Uterus (tissue), 4 donors: Measurements from ENCODE around the gene CAMK2B. TPM values are rescaled to one million over a fixed set of nuclear protein-coding genes. Genes with fewer than 3 reads are reported as not detected.

Source experiments
- DNase-seq, 2 donors: peaks; one replicate each; pipeline ENCODE4 v3.0.0-alpha.2; 2019 to 2020
- H3K27ac ChIP-seq, 2 donors: fragments of 200-600 bp; sonication (generic); 1 replicate in 1 of 2; 2 replicates in 1 of 2; pipeline ENCODE4 v1.5.1; 2016 to 2018
- H3K27me3 ChIP-seq, 2 donors: fragments of 200-600 bp; sonication (generic); one replicate each; pipeline ENCODE4 v1.5.1; 2018 to 2019; ENCODE audit warnings: control low read depth in 1 of 2
- H3K36me3 ChIP-seq, 2 donors: fragments of 200-600 bp; sonication (generic); one replicate each; pipeline ENCODE4 v1.5.1; 2019; ENCODE audit warnings: control low read depth in 1 of 2
- H3K4me1 ChIP-seq, 2 donors: fragments of 200-600 bp; sonication (generic); one replicate each; pipeline ENCODE4 v1.5.1; 2018 to 2019; ENCODE audit warnings: control low read depth in 1 of 2
- H3K4me3 ChIP-seq, 2 donors: fragments of 200-600 bp; sonication (generic); 1 replicate in 1 of 2; 2 replicates in 1 of 2; pipeline ENCODE4 v1.5.1; 2018 to 2019; ENCODE audit warnings: mild to moderate bottlenecking in 1 of 2
- H3K9me3 ChIP-seq, 2 donors: fragments of 200-600 bp; sonication (generic); one replicate each; pipeline ENCODE4 v1.5.1; 2019; ENCODE audit warnings: control low read depth in 1 of 2
- CTCF ChIP-seq, 4 experiments: fragments of 200-600 bp in 2 of 4; fragments of 450-650 bp in 2 of 4; sonication (generic) in 2 of 4; IDR thresholded peaks; one replicate each; pipeline ENCODE4 v1.5.1; 2016 to 2019; ENCODE audit warnings: antibody characterized with exemption in 4 of 4, mild to moderate bottlenecking in 2 of 4, moderate library complexity in 1 of 4
- POLR2A ChIP-seq, 2 donors: fragments of 450-650 bp; IDR thresholded peaks; one replicate each; pipeline ENCODE4 v1.6.1; 2016; ENCODE audit warnings: antibody characterized with exemption in 2 of 2, mild to moderate bottlenecking in 1 of 2, moderate library complexity in 1 of 2
- intact Hi-C: fragments of 100-400 bp; cut with DNase I; formaldehyde crosslinking; loops from one replicate; pipeline ENCODE4 v1.15.1; 2023; ENCODE audit warnings: low total_unique reads
- total RNA-seq, 4 donors: library from RNA; depleted of rRNA in 3 of 4; stranded (reverse); fragments of >200 nt in 3 of 4; gene quantifications; one replicate each; pipeline versions ENCODE4 v1.1.0 to v1.2.4, GENCODE V29; 2014 to 2023
- donor health status: DM: yes; HTN: yes; CAD: no.

Gene CAMK2B
- total RNA-seq, 4 donors from 2014 or later: 0.40 to 1.1 TPM; not detected in 2

DNA sequence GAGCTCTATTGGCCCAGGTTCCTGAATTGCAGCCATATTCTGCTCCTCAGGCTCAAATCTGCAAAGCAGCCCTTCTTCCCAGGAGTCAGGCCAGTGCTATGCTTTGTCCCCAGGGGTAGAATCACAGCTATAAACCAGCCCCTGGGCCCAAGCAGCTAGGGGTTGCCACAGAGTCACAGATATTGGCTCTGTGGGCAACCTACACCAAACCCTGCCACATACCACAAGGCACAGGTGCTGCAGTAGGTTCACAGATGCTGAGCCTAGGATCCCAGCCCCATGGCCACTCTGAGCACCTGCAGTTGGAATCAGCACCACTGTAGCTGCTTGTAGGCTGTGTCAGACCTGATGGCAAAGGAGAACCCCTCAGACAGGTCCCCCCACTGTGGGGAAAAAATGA, 43.1 kb upstream of the CAMK2B start:
- no peak for DNase-seq
- intact Hi-C loops: no loop called here
- H3K4me1 ChIP-seq: no peaks in the 10 kb centered on the region
- H3K27me3 ChIP-seq: no peaks in the 10 kb centered on the region
- TF ChIP-seq POLR2A (IDR thresholded peaks at IDR 0.05) (no peak), CTCF (IDR thresholded peaks at IDR 0.05) (no peak)
- H3K4me3 ChIP-seq: no peak overlapping the region
- H3K27ac ChIP-seq: no peak overlapping the region
- H3K36me3 ChIP-seq: no peaks in the 10 kb centered on the region
- H3K9me3 ChIP-seq: no peaks in the 10 kb centered on the region

- no peaks in the 10 kb centered on the region for H3K27me3 ChIP-seq
- no peaks in the 10 kb centered on the region for H3K4me1 ChIP-seq
- no peaks in the 10 kb centered on the region for H3K36me3 ChIP-seq
- TF ChIP-seq POLR2A (IDR thresholded peaks at IDR 0.05): no peak
- DNase-seq: no peak
- no peaks in the 10 kb centered on the region for H3K9me3 ChIP-seq
- intact Hi-C loops: no loop called here
- H3K4me3 ChIP-seq: no peak overlapping the region
- H3K27ac ChIP-seq: no peak overlapping the region
Observed at GRCh38 chr7:44367475-44368043, 42.2 kb upstream of the CAMK2B start.

- TF ChIP-seq POLR2A (IDR thresholded peaks at IDR 0.05): no peak
- no peak for TF ChIP-seq CTCF (IDR thresholded peaks at IDR 0.05)
- intact Hi-C loops: no loop called here
- H3K36me3 ChIP-seq: no peaks in the 10 kb centered on the region
- no peaks in the 10 kb centered on the region for H3K9me3 ChIP-seq
- no peaks in the 10 kb centered on the region for H3K27me3 ChIP-seq
- no peak overlapping the region for H3K4me3 ChIP-seq
- H3K4me1 ChIP-seq: no peaks in the 10 kb centered on the region
- H3K27ac ChIP-seq: no peak overlapping the region
- DNase-seq: no peak
Observed at GRCh38 chr7:44366986-44367385, 41.6 kb upstream of the CAMK2B start.

DNA sequence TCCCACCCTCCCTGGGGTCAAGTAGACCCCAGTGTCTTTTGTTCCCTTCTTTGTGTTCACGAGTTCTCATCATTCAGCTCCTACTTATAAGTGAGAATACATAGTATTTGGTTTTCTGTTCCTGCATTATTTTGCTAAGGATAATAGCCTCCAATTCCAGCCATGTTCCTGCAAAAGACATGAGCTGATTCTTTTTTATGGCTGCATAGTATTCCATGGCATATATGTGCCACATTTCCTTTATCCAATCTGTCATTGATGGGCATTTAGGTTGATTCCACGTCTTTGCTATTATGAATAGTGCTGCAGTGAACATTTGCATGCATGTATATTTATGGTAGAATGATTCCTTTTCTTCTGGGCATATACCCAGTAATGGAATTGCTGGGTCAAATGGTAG, 28.3 kb upstream of the CAMK2B start:
- no peak overlapping the region for H3K4me3 ChIP-seq
- no peak for DNase-seq

GRCh38 chr7:44348851-44349781, 23.7 kb upstream of the CAMK2B start:
- Histone ChIP-seq H3K36me3 (no peaks in the 10 kb centered on the region), H3K4me3 (no peak overlapping the region), H3K9me3 (no peaks in the 10 kb centered on the region), H3K27me3 (no peaks in the 10 kb centered on the region), H3K27ac (no peak overlapping the region), H3K4me1 (no peaks in the 10 kb centered on the region)
- TF ChIP-seq POLR2A (IDR thresholded peaks at IDR 0.05): no peak
- DNase-seq: no peak
- intact Hi-C loops: no loop called here

More for the DNA sequence above, 28.3 kb upstream of the CAMK2B start:
- intact Hi-C loops: no loop called here
- H3K27me3 ChIP-seq: no peaks in the 10 kb centered on the region
- H3K9me3 ChIP-seq: no peaks in the 10 kb centered on the region
- TF ChIP-seq CTCF (IDR thresholded peaks at IDR 0.05) (no peak), POLR2A (IDR thresholded peaks at IDR 0.05) (no peak)
- no peak overlapping the region for H3K27ac ChIP-seq
- H3K4me1 ChIP-seq: no peaks in the 10 kb centered on the region
- no peaks in the 10 kb centered on the region for H3K36me3 ChIP-seq

DNA sequence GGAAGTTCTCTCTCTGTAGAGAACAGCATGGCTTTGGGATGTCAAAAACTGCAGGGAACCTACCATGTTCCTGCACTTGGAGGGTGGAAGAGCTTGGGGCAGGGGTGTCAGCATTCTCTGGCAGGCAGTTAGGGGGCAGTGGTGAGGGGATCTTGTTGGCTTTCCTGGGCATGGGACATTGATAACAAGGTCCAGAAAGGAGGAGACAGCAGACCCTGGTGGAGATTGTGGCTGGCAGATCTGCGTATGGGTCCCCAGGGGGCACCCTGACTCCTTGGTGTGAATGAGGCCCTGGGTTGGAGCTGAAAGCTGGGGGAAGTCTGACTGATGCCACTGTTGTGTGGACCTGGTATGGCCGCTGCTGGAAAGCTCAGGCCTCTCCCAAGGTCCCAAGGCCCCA, 22.9 kb upstream of the CAMK2B start:
- no peak overlapping the region for H3K27ac ChIP-seq
- H3K27me3 ChIP-seq: no peaks in the 10 kb centered on the region
- no peak overlapping the region for H3K4me3 ChIP-seq
- no peaks in the 10 kb centered on the region for H3K9me3 ChIP-seq
- H3K36me3 ChIP-seq: no peaks in the 10 kb centered on the region
- intact Hi-C loops: no loop called here
- no peak for DNase-seq
- no peaks in the 10 kb centered on the region for H3K4me1 ChIP-seq
- no peak for TF ChIP-seq POLR2A (IDR thresholded peaks at IDR 0.05)
- TF ChIP-seq CTCF (IDR thresholded peaks at IDR 0.05): no peak
